K562 (cell line): ENCODE data around the gene PRKCE. TPM values are rescaled to one million over a fixed set of nuclear protein-coding genes. Genes with fewer than 3 reads are reported as not detected.

ENCODE experiments used
- E2F8 ChIP-seq: fragments of 450-650 bp; IDR thresholded peaks from 2 replicates; pipeline ENCODE4 v1.7.1; 2018; ENCODE audit warnings: mild to moderate bottlenecking, low read depth; ENCODE audit not compliant: partially characterized antibody
- EZH2 ChIP-seq: IDR thresholded peaks from 2 replicates; pipeline ENCODE4 v1.6.1; 2012; ENCODE audit warnings: low read depth, mild to moderate bottlenecking, inconsistent platforms, low read length, borderline replicate concordance
- ZBTB34 ChIP-seq: fragments of 250-450 bp; sonication (Bioruptor Pico); IDR thresholded peaks from 2 replicates; pipeline ENCODE4 v1.8.0; 2021; ENCODE audit warnings: mild to moderate bottlenecking, moderate library complexity
- ZNF407 ChIP-seq: fragments of 450-650 bp; IDR thresholded peaks from 2 replicates; pipeline ENCODE4 v1.6.1; 2016; ENCODE audit warnings: low read depth
- polyA plus RNA-seq, 8 experiments: library from polyadenylated mRNA; depleted of rRNA in 4 of 8; stranded (reverse) in 5 of 8; unstranded in 3 of 8; fragments of >200 nt; fragmentation: Nextera tagmentation in 2 of 8; fragmentation: Illumina TruSeq in 1 of 8; extraction: Ambion mirVana in 2 of 8; extraction: Trizol in 1 of 8; gene quantifications; 2 replicates each; pipeline versions ENCODE4 v1.2.1 to v1.2.3, GENCODE V29; 2011 to 2014; ENCODE audit warnings: inconsistent platforms in 1 of 8, missing spikeins in 1 of 8
- total RNA-seq, 7 experiments: library from RNA; depleted of rRNA in 6 of 7; stranded (reverse); fragments of >200 nt in 6 of 7; fragmentation: Illumina TruSeq in 2 of 7; extraction: Trizol in 2 of 7; gene quantifications; 2 replicates each; pipeline versions ENCODE4 v1.2.1 to v1.2.3, GENCODE V29; 2011 to 2021; ENCODE audit warnings: low replicate concordance in 1 of 7

The PRKCE gene
- total and polyA plus RNA-seq, 9 of the 15 experiments (the other 6 are each of a cell fraction or from before 2014, with no cell fraction given), result 0.06 to 1.0 (median 0.22) TPM; not detected in 1

- TF ChIP-seq E2F8 (no peak), ZBTB34 (CRISPR knock-in tag) (no peak), EZH2 (no peak), ZNF407 (no peak)
- TF ChIP-seq, all 486 proteins: peak for 0
These were observed 95.4 kb downstream of the PRKCE start (continued) for GRCh38 chr2:45746888-45747287.
